Thyroid gland (tissue), 4 donors: ENCODE measurements around the gene GALE. TPM values are rescaled to one million over a fixed set of nuclear protein-coding genes. Genes with fewer than 3 reads are reported as not detected.

ENCODE experiments used
- DNase-seq, 2 donors: peaks; one replicate each; pipeline ENCODE4 v3.0.0-alpha.2; 2019
- H3K27ac ChIP-seq, 3 donors: fragments of 200-600 bp; sonication (generic); 1 replicate in 2 of 3; 2 replicates in 1 of 3; pipeline ENCODE4 v1.5.1; 2016 to 2019; ENCODE audit warnings: mild to moderate bottlenecking in 1 of 3, moderate library complexity in 1 of 3
- H3K27me3 ChIP-seq: fragments of 200-600 bp; sonication (generic); one replicate; pipeline ENCODE4 v1.5.1; 2019
- H3K36me3 ChIP-seq, 2 donors: fragments of 200-600 bp; sonication (generic); one replicate each; pipeline ENCODE4 v1.5.1; 2016 to 2019
- H3K4me1 ChIP-seq, 2 donors: fragments of 200-600 bp; sonication (generic); one replicate each; pipeline ENCODE4 v1.5.1; 2017 to 2019
- H3K4me3 ChIP-seq, 3 donors: fragments of 200-600 bp; sonication (generic); replicated peaks in 1 of 3; 1 replicate in 2 of 3; 2 replicates in 1 of 3; pipeline ENCODE4 v1.5.1; 2016; ENCODE audit warnings: mild to moderate bottlenecking in 1 of 3
- H3K9me3 ChIP-seq: fragments of 200-600 bp; sonication (generic); one replicate; pipeline ENCODE4 v1.5.1; 2017
- CTCF ChIP-seq, 6 experiments: fragments of 200-600 bp in 3 of 6; fragments of 450-650 bp in 3 of 6; sonication (generic) in 3 of 6; IDR thresholded peaks; one replicate each; pipeline ENCODE4 v1.5.1; 2016 to 2019; ENCODE audit warnings: antibody characterized with exemption in 6 of 6, mild to moderate bottlenecking in 2 of 6, inconsistent platforms in 1 of 6, moderate library complexity in 1 of 6
- POLR2A ChIP-seq, 2 donors: fragments of 450-650 bp; IDR thresholded peaks; one replicate each; pipeline ENCODE4 v1.6.1; 2017; ENCODE audit warnings: antibody characterized with exemption in 2 of 2, mild to moderate bottlenecking in 2 of 2, moderate library complexity in 1 of 2
- WGBS, 2 donors: methylation state at CpG; one replicate each; pipeline ENCODE4 v1.1.5; 2017; 5-methylcytosine and 5-hydroxymethylcytosine counted together
- intact Hi-C: fragments of 100-400 bp; cut with DNase I; formaldehyde crosslinking; loops from one replicate; pipeline ENCODE4 v1.15.1; 2023
- total RNA-seq, 4 donors: library from RNA; depleted of rRNA; stranded (reverse); fragments of >200 nt; gene quantifications; one replicate each; pipeline ENCODE4 v1.2.3, GENCODE V29; 2016

The GALE gene
- total RNA-seq, 4 donors from 2014 or later = 4.6 to 12.6 (median 8.4) TPM

GRCh38 chr1:23776217-23776616, 24.3 kb downstream of the GALE start:
- Histone ChIP-seq H3K9me3 (no peaks in the 10 kb centered on the region), H3K36me3 (no peaks in the 10 kb centered on the region), H3K4me3 (no peak overlapping the region), H3K27ac (no peak overlapping the region), H3K4me1 (peaks cover 28 to 40% of the 10 kb centered on the region in 2 donors), H3K27me3 (no peaks in the 10 kb centered on the region)
- intact Hi-C loops = loop anchor here (10.0 kb wide), 1 partner anchor 89 kb away; the partner anchor contains the start of gene FUCA1
- no peak for DNase-seq
- TF ChIP-seq CTCF (IDR thresholded peaks at IDR 0.05) = no peak
- TF ChIP-seq POLR2A (IDR thresholded peaks at IDR 0.05) = no peak
- 93% methylated on average over 2 of the region's 2 CpGs for WGBS, 2 donors

- 56 to 64% methylated on average over 6 of the region's 6 CpGs for WGBS, 2 donors
- peak; percentile 75 to 79 for DNase-seq
- Histone ChIP-seq H3K27ac (peak overlapping the region in 2 of 3 donors; percentile 0 to 43), H3K4me1 (peaks cover 24 to 35% of the 10 kb centered on the region in 2 donors), H3K9me3 (no peaks in the 10 kb centered on the region), H3K4me3 (no peak overlapping the region), H3K27me3 (no peaks in the 10 kb centered on the region), H3K36me3 (no peaks in the 10 kb centered on the region)
- TF ChIP-seq CTCF (IDR thresholded peaks at IDR 0.05) = no peak
- no peak for TF ChIP-seq POLR2A (IDR thresholded peaks at IDR 0.05)
- intact Hi-C loops = loop anchor here (5.0 to 10.0 kb wide), 2 partner anchors 90 to 143 kb away; partner anchors contain the start of gene FUCA1
Observed at GRCh38 chr1:23774174-23774880, 26.2 kb downstream of the GALE start.

- WGBS, 2 donors = 90 to 92% methylated on average over 10 of the region's 10 CpGs
- no peaks in the 10 kb centered on the region for H3K36me3 ChIP-seq
- peaks cover 18 to 30% of the 10 kb centered on the region in 2 donors for H3K4me1 ChIP-seq
- DNase-seq = no peak
- TF ChIP-seq CTCF (IDR thresholded peaks at IDR 0.05) (no peak), POLR2A (IDR thresholded peaks at IDR 0.05) (no peak)
- H3K27me3 ChIP-seq = no peaks in the 10 kb centered on the region
- intact Hi-C loops = loop anchor here (5.0 to 10.0 kb wide), 2 partner anchors 92 to 144 kb away; partner anchors contain the start of gene FUCA1
- H3K9me3 ChIP-seq = no peaks in the 10 kb centered on the region
- H3K4me3 ChIP-seq = no peak overlapping the region
- no peak overlapping the region for H3K27ac ChIP-seq
Observed at GRCh38 chr1:23772854-23773242, 27.7 kb downstream of the GALE start.

GRCh38 chr1:23772049-23772853, 28.3 kb downstream of the GALE start:
- Histone ChIP-seq H3K9me3 (no peaks in the 10 kb centered on the region), H3K36me3 (no peaks in the 10 kb centered on the region), H3K27ac (no peak overlapping the region), H3K4me3 (no peak overlapping the region), H3K27me3 (no peaks in the 10 kb centered on the region), H3K4me1 (peaks cover 12 to 25% of the 10 kb centered on the region in 2 donors)
- peak; percentile 82 to 96 (median 84) for TF ChIP-seq CTCF (IDR thresholded peaks at IDR 0.05)
- TF ChIP-seq POLR2A (IDR thresholded peaks at IDR 0.05) = no peak
- 17 to 23% methylated on average over 12 to 14 of the region's 14 CpGs for WGBS, 2 donors
- DNase-seq = peak; percentile 88 to 91
- intact Hi-C loops = loop anchor here (5.0 to 10.0 kb wide), 2 partner anchors 93 to 145 kb away; partner anchors contain the start of gene FUCA1
